ENCODE measurements around the gene NISCH. TPM values are rescaled to one million over a fixed set of nuclear protein-coding genes. Genes with fewer than 3 reads are reported as not detected.

The NISCH gene
- total RNA-seq, 1 donor from 2014 or later: 62.5 TPM

DNA sequence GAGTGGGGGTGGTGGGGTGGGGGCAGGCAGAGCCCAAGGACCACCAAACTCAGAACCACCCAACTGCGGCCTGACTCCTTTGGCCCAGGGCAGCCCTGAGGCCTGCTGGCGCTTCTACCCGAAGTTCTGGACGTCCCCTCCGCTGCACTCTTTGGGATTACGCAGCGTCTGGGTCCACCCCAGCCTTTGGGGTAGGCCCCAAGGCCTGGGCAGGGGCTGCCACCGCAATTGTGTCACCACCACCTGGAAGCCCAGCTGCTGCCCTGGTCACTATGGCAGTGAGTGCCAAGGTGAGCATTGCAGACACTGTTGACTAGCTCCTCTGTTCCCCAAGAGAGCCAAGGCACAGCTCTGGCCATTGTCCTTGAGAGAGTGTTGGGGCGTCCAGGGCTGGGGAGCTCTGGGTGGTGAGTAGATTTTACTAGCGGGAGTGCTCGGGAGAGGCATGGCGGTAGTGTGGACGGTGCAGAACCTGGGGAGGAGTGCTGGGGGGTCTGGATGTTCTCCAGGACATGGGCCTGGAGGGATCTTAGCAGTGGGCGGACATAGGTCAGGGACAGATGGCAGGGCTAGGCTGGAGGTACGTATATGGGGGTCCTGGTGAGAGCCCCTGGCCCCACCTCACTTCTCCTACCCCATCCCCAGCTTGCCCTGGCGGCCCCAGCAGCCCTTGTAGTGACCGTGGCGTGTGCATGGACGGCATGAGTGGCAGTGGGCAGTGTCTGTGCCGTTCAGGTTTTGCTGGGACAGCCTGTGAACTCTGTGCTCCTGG lies 65.5 kb downstream of the NISCH start:
- no peak overlapping the region for H3K4me3 ChIP-seq (ENCODE audit: low read depth, low read length)
- TF ChIP-seq, protein P1, sequence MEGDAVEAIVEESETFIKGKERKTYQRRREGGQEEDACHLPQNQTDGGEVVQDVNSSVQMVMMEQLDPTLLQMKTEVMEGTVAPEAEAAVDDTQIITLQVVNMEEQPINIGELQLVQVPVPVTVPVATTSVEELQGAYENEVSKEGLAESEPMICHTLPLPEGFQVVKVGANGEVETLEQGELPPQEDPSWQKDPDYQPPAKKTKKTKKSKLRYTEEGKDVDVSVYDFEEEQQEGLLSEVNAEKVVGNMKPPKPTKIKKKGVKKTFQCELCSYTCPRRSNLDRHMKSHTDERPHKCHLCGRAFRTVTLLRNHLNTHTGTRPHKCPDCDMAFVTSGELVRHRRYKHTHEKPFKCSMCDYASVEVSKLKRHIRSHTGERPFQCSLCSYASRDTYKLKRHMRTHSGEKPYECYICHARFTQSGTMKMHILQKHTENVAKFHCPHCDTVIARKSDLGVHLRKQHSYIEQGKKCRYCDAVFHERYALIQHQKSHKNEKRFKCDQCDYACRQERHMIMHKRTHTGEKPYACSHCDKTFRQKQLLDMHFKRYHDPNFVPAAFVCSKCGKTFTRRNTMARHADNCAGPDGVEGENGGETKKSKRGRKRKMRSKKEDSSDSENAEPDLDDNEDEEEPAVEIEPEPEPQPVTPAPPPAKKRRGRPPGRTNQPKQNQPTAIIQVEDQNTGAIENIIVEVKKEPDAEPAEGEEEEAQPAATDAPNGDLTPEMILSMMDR (IDR thresholded peaks at IDR 0.05; ENCODE audit: insufficient read depth, low read length, poor library complexity, severe bottlenecking): no peak
- H3K27me3 ChIP-seq (ENCODE audit: control insufficient read depth, insufficient read depth, low read length): no peaks in the 10 kb centered on the region
- peaks cover 3% of the 10 kb centered on the region for H3K36me3 ChIP-seq (ENCODE audit: control insufficient read depth, insufficient read depth, low read length)
- no peak for DNase-seq (ENCODE audit: low read depth)

DNA sequence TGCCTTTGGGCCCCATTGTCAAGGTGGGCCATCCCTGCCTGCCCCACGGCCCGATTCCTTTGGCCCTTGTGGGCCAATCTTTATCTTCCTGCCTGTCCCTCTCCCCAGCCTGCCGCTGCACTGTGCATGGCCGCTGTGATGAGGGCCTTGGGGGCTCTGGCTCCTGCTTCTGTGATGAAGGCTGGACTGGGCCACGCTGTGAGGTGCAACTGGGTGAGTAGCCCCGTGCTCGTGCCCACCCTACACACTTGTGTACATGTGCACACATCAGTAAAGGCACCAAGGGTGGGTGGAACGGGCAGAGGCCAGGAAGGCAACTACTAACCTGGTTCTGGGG lies 66.1 kb downstream of the NISCH start:
- H3K27me3 ChIP-seq (ENCODE audit: control insufficient read depth, insufficient read depth, low read length): no peaks in the 10 kb centered on the region
- H3K36me3 ChIP-seq (ENCODE audit: control insufficient read depth, insufficient read depth, low read length): peaks cover 3% of the 10 kb centered on the region
- no peak overlapping the region for H3K4me3 ChIP-seq (ENCODE audit: low read depth, low read length)
- TF ChIP-seq, protein P1 (IDR thresholded peaks at IDR 0.05; ENCODE audit: insufficient read depth, low read length, poor library complexity, severe bottlenecking): no peak
- no peak for DNase-seq (ENCODE audit: low read depth)

DNA sequence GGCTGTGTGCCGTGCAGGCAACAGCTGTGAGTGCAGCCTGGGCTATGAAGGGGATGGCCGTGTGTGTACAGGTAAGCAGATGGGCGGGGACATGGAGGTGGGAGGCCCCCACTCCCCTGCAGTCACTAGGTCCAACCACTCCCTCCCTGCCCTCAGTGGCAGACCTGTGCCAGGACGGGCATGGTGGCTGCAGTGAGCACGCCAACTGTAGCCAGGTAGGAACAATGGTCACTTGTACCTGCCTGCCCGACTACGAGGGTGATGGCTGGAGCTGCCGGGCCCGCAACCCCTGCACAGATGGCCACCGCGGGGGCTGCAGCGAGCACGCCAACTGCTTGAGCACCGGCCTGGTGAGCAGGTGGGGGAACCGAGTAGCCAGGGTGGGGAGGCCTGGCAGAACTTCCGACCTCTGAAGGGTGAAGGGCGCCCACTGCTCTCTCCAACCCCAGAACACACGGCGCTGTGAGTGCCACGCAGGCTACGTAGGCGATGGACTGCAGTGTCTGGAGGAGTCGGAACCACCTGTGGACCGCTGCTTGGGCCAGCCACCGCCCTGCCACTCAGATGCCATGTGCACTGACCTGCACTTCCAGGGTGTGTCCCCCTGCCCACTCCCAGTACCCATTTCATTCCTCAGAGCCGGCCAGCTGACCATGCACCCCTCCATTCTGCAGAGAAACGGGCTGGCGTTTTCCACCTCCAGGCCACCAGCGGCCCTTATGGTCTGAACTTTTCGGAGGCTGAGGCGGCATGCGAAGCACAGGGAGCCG lies 66.7 kb downstream of the NISCH start:
- no peak overlapping the region for H3K4me3 ChIP-seq (ENCODE audit: low read depth, low read length)
- TF ChIP-seq, protein P1 (IDR thresholded peaks at IDR 0.05; ENCODE audit: insufficient read depth, low read length, poor library complexity, severe bottlenecking): no peak
- peaks cover 3% of the 10 kb centered on the region for H3K36me3 ChIP-seq (ENCODE audit: control insufficient read depth, insufficient read depth, low read length)
- no peaks in the 10 kb centered on the region for H3K27me3 ChIP-seq (ENCODE audit: control insufficient read depth, insufficient read depth, low read length)
- no peak for DNase-seq (ENCODE audit: low read depth)

DNA sequence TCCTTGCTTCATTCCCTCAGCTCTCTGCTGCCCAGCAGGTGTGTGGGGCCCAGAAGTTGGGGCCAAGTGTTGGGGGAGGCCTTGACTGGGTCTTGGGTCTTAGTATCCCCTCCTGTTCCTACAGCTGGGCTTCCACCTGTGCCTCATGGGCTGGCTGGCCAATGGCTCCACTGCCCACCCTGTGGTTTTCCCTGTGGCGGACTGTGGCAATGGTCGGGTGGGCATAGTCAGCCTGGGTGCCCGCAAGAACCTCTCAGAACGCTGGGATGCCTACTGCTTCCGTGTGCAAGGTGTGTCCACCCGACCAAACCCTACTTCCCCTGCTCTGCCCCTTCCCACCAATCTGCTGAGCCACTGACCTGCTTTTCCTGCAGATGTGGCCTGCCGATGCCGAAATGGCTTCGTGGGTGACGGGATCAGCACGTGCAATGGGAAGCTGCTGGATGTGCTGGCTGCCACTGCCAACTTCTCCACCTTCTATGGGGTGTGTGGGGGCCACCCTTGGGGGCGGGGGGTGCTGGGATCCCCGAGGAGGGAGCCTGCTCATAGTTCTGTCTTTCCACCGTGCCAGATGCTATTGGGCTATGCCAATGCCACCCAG lies 67.3 kb downstream of the NISCH start:
- TF ChIP-seq, protein P1 (IDR thresholded peaks at IDR 0.05; ENCODE audit: insufficient read depth, low read length, poor library complexity, severe bottlenecking): no peak
- no peak for DNase-seq (ENCODE audit: low read depth)
- no peak overlapping the region for H3K4me3 ChIP-seq (ENCODE audit: low read depth, low read length)
- H3K27me3 ChIP-seq (ENCODE audit: control insufficient read depth, insufficient read depth, low read length): no peaks in the 10 kb centered on the region
- peaks cover 3% of the 10 kb centered on the region for H3K36me3 ChIP-seq (ENCODE audit: control insufficient read depth, insufficient read depth, low read length)

DNA sequence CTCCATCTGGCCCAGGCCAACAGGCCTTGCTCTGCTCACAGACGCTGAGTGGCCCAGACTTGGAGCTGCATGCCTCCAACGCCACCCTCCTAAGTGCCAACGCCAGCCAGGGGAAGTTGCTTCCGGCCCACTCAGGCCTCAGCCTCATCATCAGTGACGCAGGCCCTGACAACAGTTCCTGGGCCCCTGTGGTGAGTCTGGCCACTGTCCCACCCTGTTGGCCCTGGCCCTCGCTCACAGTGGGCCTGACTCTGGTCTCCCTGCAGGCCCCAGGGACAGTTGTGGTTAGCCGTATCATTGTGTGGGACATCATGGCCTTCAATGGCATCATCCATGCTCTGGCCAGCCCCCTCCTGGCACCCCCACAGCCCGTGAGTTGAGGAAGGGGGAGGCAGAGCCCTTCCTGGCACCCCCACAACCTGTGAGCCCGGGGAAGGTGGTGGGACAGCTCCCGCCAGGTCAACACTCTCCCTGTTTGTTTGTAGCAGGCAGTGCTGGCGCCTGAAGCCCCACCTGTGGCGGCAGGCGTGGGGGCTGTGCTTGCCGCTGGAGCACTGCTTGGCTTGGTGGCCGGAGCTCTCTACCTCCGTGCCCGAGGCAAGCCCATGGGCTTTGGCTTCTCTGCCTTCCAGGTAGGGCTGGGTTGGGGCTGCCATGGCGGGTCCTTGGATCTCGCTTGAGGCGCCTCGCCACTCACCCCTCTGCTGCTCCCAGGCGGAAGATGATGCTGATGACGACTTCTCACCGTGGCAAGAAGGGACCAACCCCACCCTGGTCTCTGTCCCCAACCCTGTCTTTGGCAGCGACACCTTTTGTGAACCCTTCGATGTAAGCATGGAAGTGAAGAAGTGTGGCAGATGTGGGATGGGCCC lies 68.2 kb downstream of the NISCH start:
- no peak for DNase-seq (ENCODE audit: low read depth)
- TF ChIP-seq, protein P1 (IDR thresholded peaks at IDR 0.05; ENCODE audit: insufficient read depth, low read length, poor library complexity, severe bottlenecking): no peak
- Histone ChIP-seq H3K36me3 (ENCODE audit: control insufficient read depth, insufficient read depth, low read length) (peaks cover 3% of the 10 kb centered on the region), H3K27me3 (ENCODE audit: control insufficient read depth, insufficient read depth, low read length) (no peaks in the 10 kb centered on the region), H3K4me3 (ENCODE audit: low read depth, low read length) (no peak overlapping the region)

Data from kidney epithelial cell (primary cell).